NOMO-1 treated with dmso at 0.1 percent for 144 hours (cell line): ENCODE data around the gene CHST4.
"Not testable (repeated sequence)": the region's sequence is repeated elsewhere in the genome, so short reads cannot be mapped to it uniquely, and the experiment has no call there.

Source experiments
- DNase-seq: peaks from one replicate; lab custom pipeline; 2025; ENCODE audit not compliant: unreplicated experiment; lab: John Stamatoyannopoulos, UW

Gene CHST4

DNA sequence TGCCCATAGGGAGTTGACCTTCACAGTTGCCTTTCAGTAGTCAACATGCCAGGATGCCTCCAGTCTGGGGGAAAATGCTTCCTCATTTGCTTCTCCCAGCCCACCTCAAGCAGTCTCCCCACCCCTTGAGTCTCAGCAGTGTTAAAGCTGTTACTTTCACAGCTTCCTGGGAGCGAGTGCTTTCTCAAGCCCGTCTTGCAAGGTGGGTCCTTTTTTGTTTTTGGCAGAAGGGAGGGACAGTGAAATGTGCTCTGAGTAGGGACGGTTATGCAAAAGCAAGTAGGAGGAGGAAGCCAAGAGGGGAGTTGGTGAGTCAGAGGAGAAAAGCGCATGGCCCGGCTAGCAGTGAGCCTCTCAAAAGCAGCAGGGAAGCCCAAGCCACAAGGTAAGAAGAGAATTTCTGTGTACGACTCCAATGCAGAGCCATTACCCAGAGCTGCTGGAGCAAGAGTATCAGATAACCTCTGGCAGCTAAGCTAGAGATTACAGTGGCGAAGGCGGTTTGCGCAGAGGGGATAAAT, at the start of gene CHST4:
Gene CHST4, plus strand, starts transcription at position 316 of the 521 bp plus-strand sequence. CDS start 10,252 bp downstream, outside the sequence.
- DNase-seq: peak; percentile 82

DNA sequence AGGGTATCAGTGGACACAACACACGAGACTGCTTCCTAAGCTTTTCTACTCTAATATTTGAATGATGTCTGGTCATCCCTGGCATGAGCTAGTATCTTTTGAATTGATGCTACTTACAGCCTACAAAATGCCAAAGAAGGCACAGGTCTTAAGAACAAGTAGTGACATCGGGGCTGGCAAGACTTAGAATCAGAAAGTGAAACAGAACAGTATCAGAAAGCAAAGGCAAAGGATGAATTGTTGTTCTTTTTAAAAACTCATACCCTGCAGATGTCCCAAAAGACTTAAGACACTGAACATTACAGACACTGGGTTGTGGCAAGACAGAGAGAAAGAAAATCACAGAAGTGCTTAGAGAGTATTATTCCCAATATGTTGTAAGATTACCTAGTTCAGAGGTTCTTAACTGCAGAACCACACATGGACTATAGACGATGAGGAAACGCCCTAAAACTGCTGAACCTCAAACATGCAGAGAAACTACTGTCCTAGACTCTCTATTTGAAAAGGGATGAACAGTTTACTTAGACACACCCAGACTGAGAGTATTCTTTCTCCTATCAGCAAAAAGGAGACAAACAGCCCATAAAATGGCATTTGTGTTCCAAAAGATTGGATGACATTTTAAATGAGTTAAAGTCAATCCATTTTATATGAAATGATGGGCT, 49.6 kb upstream of the CHST4 start:
- no peak for DNase-seq

DNA sequence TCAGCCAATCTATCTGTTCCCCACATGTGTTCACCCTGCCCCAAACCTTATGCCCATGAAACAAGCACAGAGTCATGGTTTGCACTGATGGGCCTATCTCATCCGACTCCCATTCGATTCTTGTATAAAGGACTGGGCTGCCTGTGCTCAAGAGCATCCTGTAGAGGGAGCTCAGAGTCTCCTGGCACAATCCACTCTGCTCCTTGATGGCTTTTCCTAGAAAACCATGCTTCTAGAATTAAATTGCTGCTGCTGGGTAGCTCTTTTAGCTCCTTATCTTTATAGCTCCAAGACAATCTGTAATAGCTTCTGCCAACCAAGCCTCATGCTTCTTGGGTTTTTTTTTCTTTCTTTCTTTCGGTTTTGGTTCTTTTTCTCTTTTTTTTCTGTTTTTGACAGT, 46.8 kb upstream of the CHST4 start:
- DNase-seq: no peak

DNA sequence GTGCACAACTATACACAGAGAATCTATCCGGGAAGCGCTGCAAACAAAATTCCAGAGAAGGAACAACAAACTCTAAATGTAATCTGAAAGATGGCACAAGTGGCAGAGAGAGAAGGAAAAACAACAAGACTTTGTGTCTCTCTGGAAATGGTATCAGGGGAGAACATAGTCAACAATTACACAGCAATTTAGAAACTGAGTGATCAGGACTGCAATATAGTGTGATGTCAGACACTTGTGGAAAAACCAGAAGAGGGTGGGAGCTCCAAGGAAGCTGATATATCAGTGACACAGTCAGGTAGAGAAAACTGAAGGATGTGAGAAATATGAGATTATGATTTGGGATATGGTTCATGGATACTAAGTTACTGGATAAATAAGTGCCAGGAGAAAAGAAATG, 45.3 kb upstream of the CHST4 start:
- DNase-seq: no peak

DNA sequence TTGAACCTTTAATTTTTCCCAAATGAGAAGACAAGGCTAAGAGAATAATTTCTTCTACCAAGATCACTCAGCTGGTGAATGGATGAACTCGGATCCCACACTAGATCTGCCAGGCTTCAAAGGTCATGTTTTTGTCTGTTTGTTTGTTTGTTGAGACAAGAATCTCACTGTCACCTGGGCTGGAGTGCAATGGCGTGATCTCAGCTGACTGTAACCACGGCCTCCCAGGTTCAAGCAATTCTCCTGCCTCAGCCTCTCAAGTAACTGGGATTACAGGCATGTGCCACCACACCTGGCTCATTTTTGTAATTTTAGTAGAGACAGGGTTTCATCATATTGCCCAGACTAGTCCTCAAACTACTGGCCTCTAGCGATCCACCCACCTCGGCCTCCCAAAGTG, 43.7 kb upstream of the CHST4 start:
- no peak for DNase-seq

DNA sequence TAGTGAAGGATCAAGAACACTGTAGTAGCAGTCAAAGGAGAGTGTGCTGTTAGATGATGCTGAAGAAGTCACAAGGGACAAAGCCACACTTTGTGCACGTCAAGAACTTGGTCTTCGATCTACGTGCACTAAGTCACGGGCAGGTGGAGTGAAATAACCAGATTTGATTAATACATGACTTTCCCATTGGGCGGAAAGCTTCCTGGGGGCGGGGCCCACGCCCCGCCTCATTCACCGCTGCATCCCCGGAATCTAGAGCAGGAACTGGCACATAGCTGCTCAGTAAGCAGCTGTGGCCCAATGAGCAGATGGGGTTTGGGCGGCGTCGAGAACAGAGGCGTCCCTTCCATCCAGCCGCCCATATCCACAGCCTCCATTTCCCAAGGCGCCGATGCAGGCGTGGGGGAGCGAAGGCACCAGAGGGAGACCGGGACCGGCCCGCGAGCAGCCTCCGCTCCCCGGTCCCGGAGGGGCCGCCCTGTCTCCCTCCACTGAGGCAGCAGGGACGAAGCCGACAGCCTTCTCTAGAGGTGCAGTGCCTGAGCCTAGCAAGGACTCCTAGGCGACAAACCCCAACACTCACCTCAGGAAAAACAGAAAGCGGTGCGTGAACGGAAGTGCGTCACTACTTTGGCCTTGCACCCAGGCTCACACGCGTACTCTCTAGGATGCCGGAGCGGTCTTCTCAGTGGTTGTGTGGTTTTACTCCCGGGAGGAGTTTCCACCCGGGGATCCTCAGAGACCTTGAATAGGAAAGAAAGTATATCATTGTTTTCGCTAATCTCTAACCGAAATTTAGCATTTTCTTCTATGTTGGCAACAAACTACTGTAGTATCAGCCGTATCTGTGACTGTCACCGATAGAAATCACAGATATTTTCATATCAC, 42.0 kb upstream of the CHST4 start:
- DNase-seq: peak; percentile 80

DNA sequence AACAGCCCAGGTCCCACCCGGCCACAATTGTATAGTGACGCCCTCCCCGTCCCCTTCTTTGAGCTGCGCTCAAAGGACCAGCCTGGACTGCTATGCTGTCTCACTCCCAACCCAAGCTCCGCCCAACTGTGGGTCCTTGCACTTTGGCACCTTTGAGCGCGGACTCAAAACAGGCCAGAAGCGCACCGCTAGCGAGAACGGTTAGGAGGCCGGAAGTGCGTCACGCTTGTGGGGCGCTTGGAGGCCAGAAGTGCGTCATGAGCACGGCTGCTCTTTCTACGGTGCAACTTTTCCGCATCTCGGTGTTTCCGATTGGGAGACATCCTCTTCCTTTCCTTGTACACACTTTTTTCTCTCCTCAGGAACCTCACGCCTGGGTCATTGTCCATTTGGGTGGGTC, 37.1 kb upstream of the CHST4 start, which contains the start of gene ZNF19:
Gene ZNF19, minus strand, starts transcription at position 203 of the 400 bp plus-strand sequence. CDS start 7,210 bp downstream, outside the sequence.
- DNase-seq: no peak

DNA sequence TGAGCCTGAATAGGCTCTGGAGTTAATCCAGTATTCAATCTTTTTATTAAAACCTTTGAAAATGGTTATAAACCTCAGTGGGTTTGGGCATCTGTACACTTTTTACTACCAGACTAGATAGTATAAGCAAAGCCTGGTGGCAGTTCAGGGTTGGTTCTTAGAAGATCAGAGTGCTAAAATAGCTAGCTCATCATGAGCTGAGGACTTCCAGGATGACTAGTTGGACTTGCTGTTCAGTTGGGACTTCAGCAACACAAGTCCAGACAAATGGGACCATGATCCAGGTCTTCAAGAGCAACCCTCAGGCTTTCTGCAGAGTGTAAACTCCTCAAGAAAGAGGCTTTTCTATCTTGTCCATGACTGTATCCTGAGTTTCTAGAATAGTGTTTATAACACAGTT, 35.9 kb upstream of the CHST4 start:
- no peak for DNase-seq

DNA sequence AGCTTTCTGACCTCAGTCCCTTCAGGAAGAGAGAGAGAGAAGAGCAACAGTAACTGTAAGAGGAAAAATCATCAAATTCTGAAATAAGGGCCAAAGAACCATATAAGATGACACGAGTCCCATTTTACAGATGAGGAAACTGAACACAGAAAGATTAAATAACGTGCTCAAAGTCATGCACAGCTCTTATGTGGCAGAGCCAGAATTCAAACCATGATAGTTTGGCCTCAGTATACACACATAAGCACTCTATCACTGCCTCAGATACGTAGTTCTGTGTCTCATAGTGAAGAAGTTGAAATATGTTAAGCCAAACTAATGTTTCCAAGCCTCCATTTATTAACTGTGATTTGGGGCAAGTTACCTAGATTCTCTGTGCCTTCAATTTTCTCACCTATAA, 35.2 kb upstream of the CHST4 start:
- no peak for DNase-seq

DNA sequence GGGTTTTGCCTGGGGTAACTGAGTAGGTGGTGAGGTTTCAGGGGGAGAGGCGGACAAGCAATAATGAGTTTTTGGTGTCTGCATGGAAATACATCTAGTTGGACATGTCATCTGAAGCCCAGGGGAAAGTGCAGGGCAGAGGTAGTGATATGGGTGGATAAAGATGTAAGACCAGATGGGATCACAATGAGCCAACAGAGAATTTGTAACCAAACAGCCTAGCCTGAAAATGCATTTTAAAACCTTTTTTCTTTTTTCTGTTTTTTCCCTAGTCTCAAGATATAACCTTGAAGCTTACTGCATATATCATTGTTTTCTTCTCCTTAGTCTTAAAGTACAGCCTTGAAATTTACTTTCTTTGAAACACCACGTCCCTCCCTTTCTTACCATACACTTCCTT, 33.4 kb upstream of the CHST4 start:
- DNase-seq: no peak

DNA sequence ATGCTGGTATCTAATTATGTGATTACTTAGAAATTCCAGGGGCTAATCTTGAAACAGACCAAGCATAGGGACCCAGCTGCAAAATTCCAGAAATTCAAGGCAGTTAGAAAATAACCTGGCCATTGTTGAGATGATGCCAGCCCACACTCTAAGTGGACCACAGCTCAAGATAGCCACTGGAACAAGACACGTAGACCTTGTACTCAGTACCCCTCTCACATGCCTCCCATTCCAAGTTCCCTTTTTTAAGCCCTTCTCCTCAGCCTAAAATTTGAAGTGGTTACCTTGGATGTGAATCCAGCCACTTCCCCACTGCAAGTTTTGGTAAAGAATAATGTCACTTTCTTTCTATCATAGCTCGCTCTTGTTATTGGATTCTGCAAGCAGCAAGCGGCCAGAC, 33.0 kb upstream of the CHST4 start:
- DNase-seq: no peak

DNA sequence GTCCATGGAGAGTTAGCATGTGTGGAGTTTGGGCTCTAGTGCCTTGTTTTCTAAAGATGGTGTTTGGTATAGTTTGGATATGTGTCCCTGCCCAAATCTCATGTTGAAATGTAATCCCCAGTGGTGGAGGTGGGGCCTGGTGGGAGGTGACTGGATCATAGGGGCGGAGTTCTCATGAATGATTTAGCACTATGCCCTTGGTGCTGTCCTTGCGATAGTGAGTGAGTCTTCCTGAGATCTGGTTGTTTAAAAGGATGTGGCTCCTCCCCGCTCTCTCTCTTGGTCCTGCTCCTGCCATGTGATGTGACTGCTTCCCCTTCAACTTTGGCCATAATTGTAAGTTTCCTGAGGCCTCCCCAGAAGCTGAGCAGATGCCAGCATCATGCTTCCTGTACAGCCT, 28.2 kb upstream of the CHST4 start:
- DNase-seq: no peak

DNA sequence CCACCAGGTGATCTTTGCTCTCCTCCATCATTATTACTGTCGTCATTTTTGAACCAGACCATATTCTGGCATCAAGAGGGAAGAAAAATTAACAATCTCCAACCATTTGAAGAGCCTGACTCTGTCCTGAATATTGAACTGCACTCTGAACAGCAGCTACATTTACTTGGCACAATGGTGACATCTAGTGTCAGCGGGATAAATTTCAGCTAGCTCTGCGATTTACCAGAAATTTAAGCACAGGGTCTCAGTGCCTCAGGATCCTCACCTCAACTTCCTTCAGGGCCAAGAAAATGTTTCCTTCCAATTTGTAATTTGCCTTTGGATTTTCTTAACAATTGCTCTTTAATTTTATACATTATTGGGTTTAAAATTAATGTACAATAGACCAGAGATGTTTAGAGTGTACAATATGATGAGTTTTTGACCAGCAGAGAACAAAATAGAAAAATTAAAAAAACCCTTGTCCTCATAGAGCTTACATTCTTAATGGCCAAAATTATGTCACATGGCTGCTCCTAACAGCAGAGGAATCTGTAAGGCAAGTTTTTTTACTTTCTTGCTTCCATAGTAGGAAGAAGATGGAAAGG, 26.4 kb upstream of the CHST4 start:
- peak; percentile 10 for DNase-seq

DNA sequence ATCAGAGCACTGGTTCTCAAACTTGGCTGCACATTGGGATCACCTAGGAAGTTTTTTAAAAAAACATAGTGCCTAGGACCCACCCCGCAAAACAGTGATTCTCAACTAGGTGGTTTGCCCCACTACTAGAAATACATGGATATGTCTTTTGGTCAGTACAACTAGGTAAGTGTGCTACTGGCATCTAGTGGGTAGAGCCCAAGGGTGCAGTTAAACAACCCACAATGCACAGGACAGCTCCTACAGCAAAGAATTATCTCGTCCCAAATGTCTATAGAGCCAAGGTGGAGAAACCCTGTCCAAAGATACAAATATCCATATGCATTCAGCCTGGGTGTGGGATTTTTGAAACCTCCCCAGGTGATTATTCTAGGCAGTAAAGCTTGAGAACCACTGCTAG, 25.3 kb upstream of the CHST4 start:
- no peak for DNase-seq

DNA sequence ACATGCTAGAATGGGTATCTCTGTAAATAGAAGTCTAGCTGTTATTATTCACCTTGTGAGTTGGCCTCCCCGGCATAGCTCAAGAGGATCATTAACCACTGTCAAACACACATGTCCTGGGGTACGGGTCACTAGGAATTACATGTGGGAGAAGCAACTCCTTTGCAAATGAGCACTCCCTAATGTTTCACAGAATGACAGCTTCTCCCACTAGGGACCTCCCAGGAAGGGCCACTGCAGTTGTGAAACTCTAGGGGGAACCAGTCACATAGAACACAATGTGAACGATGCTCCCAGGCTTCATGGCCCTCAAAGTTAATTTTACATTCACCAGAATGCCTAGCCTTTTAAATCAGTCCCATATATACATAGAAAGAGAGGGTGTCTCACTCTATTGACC, 24.7 kb upstream of the CHST4 start:
- DNase-seq: no peak

DNA sequence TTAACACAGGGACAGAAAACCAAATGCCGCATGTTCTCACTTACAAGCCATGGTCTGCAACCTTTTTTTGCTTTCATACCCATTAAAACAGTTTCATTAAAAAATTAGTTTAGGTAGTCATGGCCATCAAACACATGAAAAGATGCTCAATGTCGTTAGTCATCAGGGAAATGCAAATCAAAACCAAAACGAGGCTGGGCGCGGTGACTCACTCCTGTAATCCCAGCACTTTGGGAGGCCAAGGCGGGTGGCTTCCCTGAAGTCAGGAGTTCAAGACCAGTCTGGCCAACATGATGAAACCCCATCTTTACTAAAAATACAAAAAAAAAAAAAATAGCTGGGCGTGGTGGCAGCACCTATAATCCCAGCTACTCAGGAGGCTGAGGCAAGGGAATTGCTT, 22.2 kb upstream of the CHST4 start:
- DNase-seq: not testable (repeated sequence)

DNA sequence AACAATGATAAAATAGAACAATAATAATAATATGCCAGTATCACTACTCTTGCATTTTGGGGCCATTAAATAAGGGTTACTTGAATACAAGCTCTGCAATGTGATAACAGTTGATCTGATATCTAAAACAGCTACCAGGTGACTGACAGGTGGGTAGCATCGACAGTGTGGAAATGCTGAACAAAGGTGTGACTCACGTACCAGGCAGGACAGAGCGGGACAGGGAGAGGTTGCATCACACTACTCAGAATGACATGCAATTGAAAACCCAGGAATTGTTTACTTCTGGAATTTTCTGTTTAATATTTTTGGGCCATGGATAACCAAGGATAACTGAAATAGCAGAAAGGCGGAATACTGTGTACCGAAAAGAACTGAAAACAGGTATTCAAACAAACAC, 21.3 kb upstream of the CHST4 start:
- DNase-seq: no peak

DNA sequence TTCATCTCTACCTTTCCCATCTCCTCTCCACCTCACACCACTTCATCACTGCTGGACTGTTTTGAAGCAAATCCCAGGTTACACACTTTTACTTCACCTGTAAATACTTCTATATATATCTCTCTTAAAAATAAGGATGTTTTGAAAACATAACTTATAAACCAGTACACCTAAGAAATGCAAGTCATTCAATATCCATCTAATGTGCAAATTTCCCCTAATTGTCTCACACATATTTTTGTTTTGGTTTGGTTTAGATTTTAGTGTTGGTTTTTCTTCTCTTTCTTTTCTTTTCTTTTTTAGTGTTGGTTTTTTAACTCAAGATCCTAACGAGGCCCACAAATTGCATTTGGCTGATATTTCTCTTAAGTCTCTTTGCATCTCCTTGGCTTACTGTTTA, 19.2 kb upstream of the CHST4 start:
- no peak for DNase-seq

DNA sequence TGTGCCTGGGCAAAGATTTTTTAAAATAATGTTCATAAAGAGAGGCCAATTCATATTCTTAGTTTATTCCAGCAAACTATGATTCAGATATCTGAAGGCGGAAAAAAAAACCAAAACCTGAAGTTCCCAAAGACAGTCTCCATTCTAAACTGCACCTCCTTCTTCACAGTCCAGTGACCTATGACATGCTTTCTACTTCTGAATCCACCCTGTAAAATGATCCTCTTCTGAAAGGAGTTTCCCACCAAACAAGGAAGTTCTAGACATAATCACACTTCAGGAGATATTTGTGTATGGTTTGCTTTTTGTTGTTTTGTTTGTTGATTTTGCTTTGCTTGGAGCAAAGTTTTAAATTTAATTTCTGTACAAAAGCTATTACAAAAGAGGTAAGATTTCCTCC, 12.9 kb upstream of the CHST4 start:
- no peak for DNase-seq

DNA sequence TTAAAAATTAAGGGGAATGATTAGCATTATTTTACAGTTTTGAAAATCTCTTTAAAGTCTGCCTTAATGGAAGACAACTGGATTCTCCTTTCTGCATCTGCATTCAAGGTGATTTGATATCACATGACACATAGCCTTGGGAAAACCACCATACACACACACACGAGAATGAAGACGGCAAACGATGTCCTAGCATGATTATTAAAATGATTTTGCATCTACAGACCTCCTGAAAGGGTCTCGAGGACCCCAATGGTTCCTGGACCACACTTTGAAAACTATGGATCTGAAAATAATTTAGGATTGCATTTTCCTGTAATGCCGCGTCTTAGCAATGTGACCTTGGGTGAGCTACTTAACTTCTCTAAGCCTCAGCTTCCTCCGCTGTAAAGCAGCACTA, 11.8 kb upstream of the CHST4 start:
- DNase-seq: no peak

DNA sequence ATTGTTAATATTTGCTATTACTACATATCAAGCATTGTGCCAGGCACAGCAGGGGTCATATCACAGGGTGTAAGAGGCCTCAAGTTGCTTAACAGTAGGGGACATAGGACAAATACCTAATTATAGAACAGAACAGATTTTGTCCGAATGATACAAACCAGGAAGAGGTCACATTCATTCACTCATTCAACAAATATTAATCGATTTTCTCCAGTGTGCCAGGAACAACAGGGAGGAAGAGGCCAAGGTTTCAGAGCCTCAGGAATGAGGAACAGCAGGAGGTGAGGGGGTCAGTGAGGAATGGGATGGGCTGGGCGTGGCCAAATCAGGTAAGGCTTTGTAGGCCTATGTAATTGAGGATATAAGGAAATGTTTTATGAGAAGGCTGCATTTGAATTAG, 11.2 kb upstream of the CHST4 start:
- no peak for DNase-seq

DNA sequence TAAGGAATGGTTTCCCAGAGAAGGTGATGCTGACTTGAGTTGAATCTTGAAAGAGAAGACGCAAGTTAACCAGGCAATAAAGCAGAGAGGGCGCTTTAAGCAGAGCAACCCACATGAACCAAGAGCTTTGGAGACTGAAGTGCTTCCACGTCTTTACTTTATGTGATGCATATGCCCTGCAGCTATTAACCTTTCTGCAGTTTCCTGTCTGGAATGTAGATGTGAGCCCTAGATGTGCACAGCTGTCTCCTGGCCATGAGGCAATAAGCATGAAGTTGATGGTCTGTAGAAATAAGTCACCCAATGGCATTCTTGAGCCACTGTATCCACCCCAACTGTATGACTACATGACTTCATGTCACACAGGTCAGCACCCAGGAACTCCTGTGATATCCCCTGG, 5.7 kb upstream of the CHST4 start:
- no peak for DNase-seq
